GM18909 (cell line): Measurements from ENCODE around the gene MRAS.

Experiments
- ATAC-seq: cut with Tn5 transposase; IDR thresholded peaks from one replicate; pipeline ENCODE4 v1.9.1; 2021; ENCODE audit warnings: mild to moderate bottlenecking; ENCODE audit not compliant: unreplicated experiment, poor library complexity

MRAS gene

GRCh38 chr3:138338244-138338643 is 10.1 kb upstream of the MRAS start:
- ATAC-seq: no peak

- no peak for ATAC-seq
Measured at GRCh38 chr3:138338811-138339210, 9.6 kb upstream of the MRAS start.

- ATAC-seq: no peak
Measured at GRCh38 chr3:138340511-138340910, 7.9 kb upstream of the MRAS start.

- no peak for ATAC-seq
Measured at GRCh38 chr3:138344754-138345153, 3.6 kb upstream of the MRAS start.

- no peak for ATAC-seq
Measured at GRCh38 chr3:138348754-138349739, 668 bp downstream of the MRAS start.

GRCh38 chr3:138349926-138350665 is 1.7 kb downstream of the MRAS start:
- no peak for ATAC-seq

- no peak for ATAC-seq
Measured at GRCh38 chr3:138351151-138351550, 2.8 kb downstream of the MRAS start.

GRCh38 chr3:138351916-138352550 is 3.7 kb downstream of the MRAS start:
- ATAC-seq: no peak

GRCh38 chr3:138354376-138354775 is 6.0 kb downstream of the MRAS start:
- no peak for ATAC-seq

- no peak for ATAC-seq
Measured at GRCh38 chr3:138355071-138355470, 6.7 kb downstream of the MRAS start.

- ATAC-seq: no peak
Measured at GRCh38 chr3:138356730-138357405, 8.5 kb downstream of the MRAS start.

- ATAC-seq: no peak
Measured at GRCh38 chr3:138359148-138359918, 11.0 kb downstream of the MRAS start.

- no peak for ATAC-seq
Measured at GRCh38 chr3:138359919-138360868, 11.8 kb downstream of the MRAS start.

- ATAC-seq: no peak
Measured at GRCh38 chr3:138360869-138361525, 12.6 kb downstream of the MRAS start.

GRCh38 chr3:138361561-138361971 is 13.2 kb downstream of the MRAS start:
- ATAC-seq: no peak

GRCh38 chr3:138362538-138362937 is 14.2 kb downstream of the MRAS start:
- ATAC-seq: no peak

GRCh38 chr3:138363322-138363721 is 14.9 kb downstream of the MRAS start:
- no peak for ATAC-seq
